H9 (cell line): Measurements from ENCODE around the gene TSPAN1. TPM values are rescaled to one million over a fixed set of nuclear protein-coding genes. Genes with fewer than 3 reads are reported as not detected.

Source experiments
- DNase-seq: peaks from one replicate; pipeline ENCODE4 v3.0.0-alpha.2; 2017
- H2AFZ ChIP-seq: one replicate; pipeline ENCODE4 v1.6.1; 2013; ENCODE audit warnings: mild to moderate bottlenecking, low read length, control low read depth, moderate library complexity
- H2AK5ac ChIP-seq: 2 replicates; pipeline ENCODE4 v1.6.1; 2013; ENCODE audit warnings: low read length, control low read depth, mixed read lengths; ENCODE audit not compliant: insufficient read length
- H2BK120ac ChIP-seq: one replicate; pipeline ENCODE4 v1.6.1; 2013; ENCODE audit warnings: low read depth, mild to moderate bottlenecking, low read length, control low read depth, inconsistent platforms; ENCODE audit not compliant: poor library complexity, severe bottlenecking
- H2BK12ac ChIP-seq: 2 replicates; pipeline ENCODE4 v1.6.1; 2013; ENCODE audit warnings: low read length, control low read depth, mixed read lengths, low read depth; ENCODE audit not compliant: insufficient read length
- H2BK15ac ChIP-seq: 2 replicates; pipeline ENCODE4 v1.6.1; 2013; ENCODE audit warnings: low read depth, low read length, control low read depth
- H2BK20ac ChIP-seq: one replicate; pipeline ENCODE4 v1.6.1; 2013; ENCODE audit warnings: low read depth, mild to moderate bottlenecking, low read length, control low read depth, inconsistent platforms; ENCODE audit not compliant: poor library complexity, severe bottlenecking
- H2BK5ac ChIP-seq: 2 replicates; pipeline ENCODE4 v1.6.1; 2013; ENCODE audit warnings: low read length, control low read depth, mixed read lengths; ENCODE audit not compliant: insufficient read length
- H3K14ac ChIP-seq: 2 replicates; pipeline ENCODE4 v1.6.1; 2013; ENCODE audit warnings: low read length, control low read depth; ENCODE audit not compliant: insufficient read depth
- H3K18ac ChIP-seq: 2 replicates; pipeline ENCODE4 v1.6.1; 2013; ENCODE audit warnings: low read depth, mild to moderate bottlenecking, mixed read lengths, low read length, control low read depth; ENCODE audit not compliant: insufficient read length
- H3K23ac ChIP-seq: 2 replicates; pipeline ENCODE4 v1.6.1; 2013; ENCODE audit warnings: low read length, control low read depth, mixed read lengths, low read depth; ENCODE audit not compliant: insufficient read length
- H3K23me2 ChIP-seq: 2 replicates; pipeline ENCODE4 v1.6.1; 2013; ENCODE audit warnings: low read depth, mild to moderate bottlenecking, mixed read lengths, low read length, control low read depth; ENCODE audit not compliant: insufficient read length, poor library complexity, severe bottlenecking
- H3K27ac ChIP-seq: 2 replicates; pipeline ENCODE4 v1.5.1; 2013; ENCODE audit warnings: low read length, control low read depth, mixed read lengths, low read depth; ENCODE audit not compliant: insufficient read length
- H3K27me3 ChIP-seq: 2 replicates; pipeline ENCODE4 v1.6.1; 2013; ENCODE audit warnings: low read length, control low read depth, inconsistent platforms; ENCODE audit not compliant: insufficient read depth
- H3K4ac ChIP-seq: 2 replicates; pipeline ENCODE4 v1.6.1; 2013; ENCODE audit warnings: low read depth, mild to moderate bottlenecking, control low read depth, inconsistent platforms, low read length, moderate library complexity
- H3K4me1 ChIP-seq: 2 replicates; pipeline ENCODE4 v1.6.1; 2013; ENCODE audit warnings: low read length, control low read depth, inconsistent platforms; ENCODE audit not compliant: insufficient read depth
- H3K4me2 ChIP-seq: 2 replicates; pipeline ENCODE4 v1.6.1; 2013; ENCODE audit warnings: low read length, control low read depth, mixed read lengths; ENCODE audit not compliant: insufficient read length, insufficient read depth
- H3K56ac ChIP-seq: 2 replicates; pipeline ENCODE4 v1.6.1; 2013; ENCODE audit warnings: low read depth, mild to moderate bottlenecking, mixed read lengths, low read length, control low read depth; ENCODE audit not compliant: insufficient read length
- H3K79me1 ChIP-seq: 2 replicates; pipeline ENCODE4 v1.6.1; 2013; ENCODE audit warnings: low read depth, mild to moderate bottlenecking, moderate library complexity, low read length, control low read depth, inconsistent platforms; ENCODE audit not compliant: insufficient read depth, poor library complexity, severe bottlenecking
- H3K79me2 ChIP-seq: 2 replicates; pipeline ENCODE4 v1.6.1; 2013; ENCODE audit warnings: low read length, control low read depth, inconsistent platforms; ENCODE audit not compliant: insufficient read depth
- H3K9ac ChIP-seq: 2 replicates; pipeline ENCODE4 v1.6.1; 2013; ENCODE audit warnings: low read length, control low read depth, mixed read lengths; ENCODE audit not compliant: insufficient read length; ENCODE audit errors: extremely low read depth
- H3K9me3 ChIP-seq: one replicate; pipeline ENCODE4 v1.6.1; 2013; ENCODE audit warnings: low read depth, low read length, inconsistent platforms; ENCODE audit not compliant: control insufficient read depth
- H3T11ph ChIP-seq: one replicate; pipeline ENCODE4 v1.6.1; 2013; ENCODE audit warnings: mild to moderate bottlenecking, low read length, control low read depth, inconsistent platforms
- H4K20me1 ChIP-seq: one replicate; pipeline ENCODE4 v1.6.1; 2013; ENCODE audit not compliant: control insufficient read depth, insufficient read length, insufficient read depth
- H4K5ac ChIP-seq: 2 replicates; pipeline ENCODE4 v1.6.1; 2013; ENCODE audit warnings: low read depth, mild to moderate bottlenecking, mixed read lengths, low read length, control low read depth; ENCODE audit not compliant: insufficient read length
- H4K8ac ChIP-seq: replicated peaks from 2 replicates; pipeline ENCODE4 v1.6.1; 2013; ENCODE audit warnings: low read length, control low read depth, mixed read lengths, low read depth; ENCODE audit not compliant: insufficient read length
- H4K91ac ChIP-seq: 2 replicates; pipeline ENCODE4 v1.6.1; 2013; ENCODE audit warnings: low read depth, mild to moderate bottlenecking, moderate library complexity, mixed read lengths, low read length, control low read depth; ENCODE audit not compliant: insufficient read length
- H3K27ac Mint-ChIP-seq, 3 experiments: 2 replicates in 2 of 3; 3 replicates in 1 of 3; pipeline ENCODE4 v1.8.0; 2020 to 2021; ENCODE audit warnings: mixed read lengths in 3 of 3, mild to moderate bottlenecking in 1 of 3, moderate library complexity in 1 of 3
- H3K27me3 Mint-ChIP-seq: 2 replicates; pipeline ENCODE4 v1.8.0; 2021; ENCODE audit warnings: low read depth, mild to moderate bottlenecking, moderate library complexity, mixed read lengths
- H3K36me3 Mint-ChIP-seq, 3 experiments: 2 replicates in 2 of 3; 3 replicates in 1 of 3; pipeline ENCODE4 v1.8.0; 2020 to 2021; ENCODE audit warnings: low read depth in 3 of 3, mixed read lengths in 3 of 3; ENCODE audit not compliant: insufficient read depth in 1 of 3
- H3K4me1 Mint-ChIP-seq, 2 experiments: 2 replicates each; pipeline ENCODE4 v1.8.0; 2020; ENCODE audit warnings: mixed read lengths in 2 of 2
- H3K4me3 Mint-ChIP-seq, 2 experiments: 2 replicates in 1 of 2; 3 replicates in 1 of 2; pipeline ENCODE4 v1.8.0; 2020 to 2021; ENCODE audit warnings: mild to moderate bottlenecking in 2 of 2, mixed read lengths in 2 of 2, moderate library complexity in 1 of 2
- H3K9me3 Mint-ChIP-seq, 2 experiments: 2 replicates in 1 of 2; 3 replicates in 1 of 2; pipeline ENCODE4 v1.8.0; 2020; ENCODE audit warnings: mild to moderate bottlenecking in 2 of 2, mixed read lengths in 2 of 2, moderate library complexity in 1 of 2
- WGBS: extraction: QIAGEN DNeasy Blood & Tissue Kit; methylation state at CpG from one replicate; pipeline ENCODE4 v1.1.7; 2013; ENCODE audit warnings: missing lambda C conversion rate, low lambda C conversion rate, mixed read lengths; ENCODE audit not compliant: insufficient read length; ENCODE audit errors: extremely low coverage; 5-methylcytosine and 5-hydroxymethylcytosine counted together
- total RNA-seq: library from RNA; stranded (reverse); gene quantifications from 2 replicates; pipeline ENCODE4 v1.2.1, GENCODE V29; 2021
- TF ChIP-seq, protein P1 (sequence below): fragments of 200-600 bp; sonication (generic); conservative IDR thresholded peaks from 3 replicates; pipeline ENCODE4 v1.8.0; 2021; ENCODE audit warnings: antibody characterized with exemption, mild to moderate bottlenecking

The TSPAN1 gene
- total RNA-seq, 1 experiment from 2014 or later = not detected

DNA sequence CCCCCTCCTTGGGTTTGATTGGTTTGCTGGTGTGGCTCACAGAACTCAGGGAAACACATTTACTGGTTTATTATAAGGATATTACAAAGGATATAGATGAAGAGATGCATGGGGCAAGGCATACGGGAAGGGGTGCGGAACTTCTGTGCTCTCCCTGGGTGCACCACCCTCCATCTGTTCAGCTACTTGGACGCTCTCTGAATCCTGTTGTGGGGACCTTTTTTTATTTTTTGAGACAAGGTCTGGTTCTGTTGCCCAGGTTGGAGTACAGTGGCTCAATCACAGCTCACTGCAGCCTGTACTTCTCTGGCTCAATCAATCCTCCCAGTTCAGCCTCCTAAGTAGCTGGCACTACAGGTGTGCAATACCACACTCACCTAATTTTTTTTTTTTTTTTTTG is 35.7 kb downstream of the TSPAN1 start:
- no peak overlapping the region for H2BK12ac ChIP-seq
- H3K27ac ChIP-seq = no peak overlapping the region
- no peak overlapping the region for H4K8ac ChIP-seq
- no peak overlapping the region for H3K14ac ChIP-seq
- H2BK120ac ChIP-seq = no peak overlapping the region
- H3K4me3 Mint-ChIP-seq = no peak overlapping the region
- TF ChIP-seq, protein P1, sequence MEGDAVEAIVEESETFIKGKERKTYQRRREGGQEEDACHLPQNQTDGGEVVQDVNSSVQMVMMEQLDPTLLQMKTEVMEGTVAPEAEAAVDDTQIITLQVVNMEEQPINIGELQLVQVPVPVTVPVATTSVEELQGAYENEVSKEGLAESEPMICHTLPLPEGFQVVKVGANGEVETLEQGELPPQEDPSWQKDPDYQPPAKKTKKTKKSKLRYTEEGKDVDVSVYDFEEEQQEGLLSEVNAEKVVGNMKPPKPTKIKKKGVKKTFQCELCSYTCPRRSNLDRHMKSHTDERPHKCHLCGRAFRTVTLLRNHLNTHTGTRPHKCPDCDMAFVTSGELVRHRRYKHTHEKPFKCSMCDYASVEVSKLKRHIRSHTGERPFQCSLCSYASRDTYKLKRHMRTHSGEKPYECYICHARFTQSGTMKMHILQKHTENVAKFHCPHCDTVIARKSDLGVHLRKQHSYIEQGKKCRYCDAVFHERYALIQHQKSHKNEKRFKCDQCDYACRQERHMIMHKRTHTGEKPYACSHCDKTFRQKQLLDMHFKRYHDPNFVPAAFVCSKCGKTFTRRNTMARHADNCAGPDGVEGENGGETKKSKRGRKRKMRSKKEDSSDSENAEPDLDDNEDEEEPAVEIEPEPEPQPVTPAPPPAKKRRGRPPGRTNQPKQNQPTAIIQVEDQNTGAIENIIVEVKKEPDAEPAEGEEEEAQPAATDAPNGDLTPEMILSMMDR = no peak
- H2BK15ac ChIP-seq = no peak overlapping the region
- H4K91ac ChIP-seq = no peak overlapping the region
- H3K23me2 ChIP-seq = no peaks in the 10 kb centered on the region
- H3T11ph ChIP-seq = no peak overlapping the region
- H2AK5ac ChIP-seq = no peak overlapping the region
- H3K23ac ChIP-seq = no peak overlapping the region
- no peak for DNase-seq
- no peaks in the 10 kb centered on the region for H3K9me3 ChIP-seq
- no peak overlapping the region for H3K4ac ChIP-seq
- no peaks in the 10 kb centered on the region for H3K27me3 ChIP-seq
- no peaks in the 10 kb centered on the region for H3K79me2 ChIP-seq
- H2BK20ac ChIP-seq = no peak overlapping the region
- peaks cover 0 to 2% (median 2%) of the 10 kb centered on the region in 3 experiments; a peak in 3 of 7 replicates for H3K36me3 Mint-ChIP-seq
- H3K27me3 Mint-ChIP-seq = no peaks in the 10 kb centered on the region
- H3K4me1 Mint-ChIP-seq = peaks cover 2% of the 10 kb centered on the region in 2 experiments; a peak in 3 of 4 replicates
- no peak overlapping the region for H3K56ac ChIP-seq
- no peak overlapping the region for H3K18ac ChIP-seq
- no CpG with 5 or more reads among the region's 3 CpGs for WGBS
- no peak overlapping the region for H4K5ac ChIP-seq
- no peaks in the 10 kb centered on the region for H3K79me1 ChIP-seq
- H4K20me1 ChIP-seq = no peaks in the 10 kb centered on the region
- H2AFZ ChIP-seq = no peak overlapping the region
- H3K27ac Mint-ChIP-seq = no peak overlapping the region
- H3K9me3 Mint-ChIP-seq = no peaks in the 10 kb centered on the region; a peak in 1 of 5 replicates
- H3K9ac ChIP-seq = no peak overlapping the region
- no peak overlapping the region for H3K4me2 ChIP-seq
- H3K4me1 ChIP-seq = no peaks in the 10 kb centered on the region
- H2BK5ac ChIP-seq = no peak overlapping the region
